AG09319 (cell line): Measurements from ENCODE around the gene KHDRBS1.
"Not testable (repeated sequence)": the region's sequence is repeated elsewhere in the genome, so short reads cannot be mapped to it uniquely, and the experiment has no call there.

ENCODE experiments used
- DNase-seq: peaks from one replicate; pipeline ENCODE4 v3.0.0-alpha.2; 2010; ENCODE audit warnings: low read depth; ENCODE audit errors: extremely low read depth
- TF ChIP-seq, protein P1 (sequence below): IDR thresholded peaks from 2 replicates; pipeline ENCODE4 v1.5.1; 2011; ENCODE audit warnings: low read depth, mild to moderate bottlenecking, inconsistent platforms, low read length, moderate library complexity

The KHDRBS1 gene

DNA sequence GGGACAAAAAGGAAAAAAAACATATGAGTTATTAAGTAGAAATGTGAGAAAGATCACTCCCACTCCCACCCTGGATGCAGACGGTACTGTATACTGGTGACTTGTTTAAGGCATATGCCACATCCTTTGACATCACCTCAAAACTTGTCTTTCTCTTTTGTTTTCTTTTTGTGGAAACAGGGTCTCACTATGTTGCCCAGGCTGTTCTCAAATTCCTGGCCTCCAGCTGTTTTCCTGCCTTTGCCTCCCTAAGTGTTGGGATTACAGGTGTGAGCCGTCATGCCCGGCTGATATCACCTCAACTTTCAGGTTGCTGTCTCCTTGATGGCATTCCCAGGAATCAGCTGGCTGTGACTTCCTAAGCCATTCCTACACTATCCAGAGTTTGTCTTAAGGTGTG is 18.4 kb upstream of the KHDRBS1 start:
- TF ChIP-seq, protein P1, sequence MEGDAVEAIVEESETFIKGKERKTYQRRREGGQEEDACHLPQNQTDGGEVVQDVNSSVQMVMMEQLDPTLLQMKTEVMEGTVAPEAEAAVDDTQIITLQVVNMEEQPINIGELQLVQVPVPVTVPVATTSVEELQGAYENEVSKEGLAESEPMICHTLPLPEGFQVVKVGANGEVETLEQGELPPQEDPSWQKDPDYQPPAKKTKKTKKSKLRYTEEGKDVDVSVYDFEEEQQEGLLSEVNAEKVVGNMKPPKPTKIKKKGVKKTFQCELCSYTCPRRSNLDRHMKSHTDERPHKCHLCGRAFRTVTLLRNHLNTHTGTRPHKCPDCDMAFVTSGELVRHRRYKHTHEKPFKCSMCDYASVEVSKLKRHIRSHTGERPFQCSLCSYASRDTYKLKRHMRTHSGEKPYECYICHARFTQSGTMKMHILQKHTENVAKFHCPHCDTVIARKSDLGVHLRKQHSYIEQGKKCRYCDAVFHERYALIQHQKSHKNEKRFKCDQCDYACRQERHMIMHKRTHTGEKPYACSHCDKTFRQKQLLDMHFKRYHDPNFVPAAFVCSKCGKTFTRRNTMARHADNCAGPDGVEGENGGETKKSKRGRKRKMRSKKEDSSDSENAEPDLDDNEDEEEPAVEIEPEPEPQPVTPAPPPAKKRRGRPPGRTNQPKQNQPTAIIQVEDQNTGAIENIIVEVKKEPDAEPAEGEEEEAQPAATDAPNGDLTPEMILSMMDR, result no peak
- DNase-seq, result no peak

DNA sequence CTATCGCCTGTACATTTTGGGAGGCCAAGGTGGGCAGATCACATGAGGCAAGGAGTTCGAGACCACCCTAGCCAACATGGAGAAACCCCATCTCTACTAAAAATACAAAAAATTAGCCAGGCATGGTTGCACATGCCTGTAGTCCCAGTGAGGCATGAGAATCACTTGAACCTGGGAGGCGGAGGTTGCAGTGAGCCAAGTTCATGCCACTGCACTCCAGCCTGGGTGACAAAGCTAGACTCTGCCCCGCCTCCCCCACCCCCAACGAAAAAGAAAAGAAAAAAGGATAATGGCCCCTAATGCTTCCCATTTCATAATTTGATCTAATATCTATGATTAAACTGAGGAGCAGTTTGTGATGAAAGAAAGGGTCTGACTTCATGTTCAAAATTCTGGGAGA is 17.5 kb upstream of the KHDRBS1 start:
- DNase-seq, result not testable (repeated sequence)

DNA sequence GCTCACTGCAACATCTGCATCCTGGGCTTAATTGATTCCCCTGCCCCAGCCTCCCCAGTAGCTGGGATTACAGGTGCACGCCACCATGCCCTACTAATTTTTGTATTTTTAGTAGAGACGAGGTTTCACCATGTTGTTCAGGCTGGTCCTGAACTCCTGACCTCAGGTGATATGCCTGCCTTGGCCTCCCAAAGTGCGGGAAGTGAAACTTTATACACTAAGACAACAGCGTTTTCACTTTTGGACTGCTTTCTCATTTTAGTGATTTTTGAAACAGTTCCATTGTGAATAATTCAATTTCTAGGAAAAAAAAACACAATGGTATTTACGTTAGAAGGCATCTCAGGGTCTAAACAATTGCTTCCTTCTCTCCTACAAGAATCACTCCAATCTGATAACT is 11.8 kb upstream of the KHDRBS1 start:
- no peak for DNase-seq
- TF ChIP-seq, protein P1, result no peak

DNA sequence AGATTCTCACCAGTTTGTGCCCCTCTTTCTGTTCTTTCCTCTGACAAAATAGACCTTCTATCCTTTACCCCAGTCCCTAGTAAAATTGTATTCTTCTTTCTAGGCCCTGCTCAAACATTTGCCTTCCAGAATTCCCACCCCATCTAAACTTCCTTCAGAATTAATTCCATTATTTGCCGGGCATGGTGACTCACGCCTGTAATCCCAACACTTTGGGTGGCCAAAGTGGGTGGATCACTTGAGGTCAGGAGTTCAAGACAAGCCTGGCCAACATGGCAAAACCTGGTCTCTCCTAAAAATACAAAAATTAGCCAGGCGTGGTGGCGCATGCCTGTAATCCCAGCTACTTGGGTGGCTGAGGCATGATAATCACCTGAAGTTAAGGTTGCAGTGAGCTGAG is 11.4 kb upstream of the KHDRBS1 start:
- not testable (repeated sequence) for DNase-seq

DNA sequence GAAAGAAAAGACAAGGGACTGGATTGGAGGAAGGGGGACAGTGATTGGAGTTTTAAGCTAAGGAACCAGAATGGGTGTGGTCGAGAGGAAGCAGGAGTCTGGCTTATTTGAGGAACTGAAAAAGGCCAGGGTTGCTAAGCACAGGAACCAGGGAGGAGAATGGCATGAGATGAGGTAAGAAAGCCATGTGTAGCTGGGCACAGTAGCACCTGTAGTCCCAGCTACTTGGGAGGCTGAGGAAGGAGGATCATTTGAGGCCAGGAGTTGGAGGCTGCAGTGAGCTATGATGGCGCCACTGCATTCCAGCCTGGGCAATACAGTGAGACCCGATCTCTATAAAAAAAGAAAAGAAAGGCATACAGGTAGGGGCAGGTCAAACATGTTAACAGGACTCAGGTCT is 8.1 kb upstream of the KHDRBS1 start:
- no peak for DNase-seq
- TF ChIP-seq, protein P1, result no peak

DNA sequence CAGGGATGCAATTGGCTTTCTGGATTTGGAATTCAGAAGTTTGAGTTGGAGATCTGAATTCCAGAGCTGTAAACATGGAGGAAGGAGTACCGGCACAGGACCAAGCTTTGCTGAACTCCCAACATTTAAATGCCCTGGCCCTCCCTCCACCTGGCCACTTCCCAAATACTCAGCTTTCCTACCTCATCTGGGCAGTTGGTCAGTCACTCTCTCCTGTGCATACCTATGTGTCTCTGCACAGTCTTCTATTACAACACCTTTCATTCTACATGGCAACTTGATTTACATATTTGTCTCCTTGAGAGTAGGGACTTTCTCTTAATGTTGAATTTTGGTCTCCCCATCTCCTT is 6.1 kb upstream of the KHDRBS1 start:
- DNase-seq, result no peak
- TF ChIP-seq, protein P1, result no peak

DNA sequence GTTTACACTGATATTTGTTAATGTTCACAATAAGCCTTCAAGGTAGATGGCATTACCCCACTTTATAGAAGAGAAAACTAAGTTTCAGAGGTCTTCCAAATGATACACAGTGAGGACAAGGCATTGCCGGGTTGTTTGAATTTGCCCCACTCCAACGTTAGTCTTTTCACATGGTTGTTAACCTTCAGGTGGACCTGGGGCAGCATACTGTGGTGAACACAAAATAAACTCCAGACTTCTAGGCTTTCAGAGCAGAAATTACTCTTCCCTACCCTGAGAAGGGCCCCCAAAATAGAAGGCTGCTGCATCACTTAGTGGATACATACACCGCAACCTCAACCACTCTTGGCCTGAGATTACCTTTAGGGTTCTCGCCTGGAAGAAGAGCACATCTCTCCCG is 3.4 kb upstream of the KHDRBS1 start:
- TF ChIP-seq, protein P1, result no peak
- DNase-seq, result no peak

DNA sequence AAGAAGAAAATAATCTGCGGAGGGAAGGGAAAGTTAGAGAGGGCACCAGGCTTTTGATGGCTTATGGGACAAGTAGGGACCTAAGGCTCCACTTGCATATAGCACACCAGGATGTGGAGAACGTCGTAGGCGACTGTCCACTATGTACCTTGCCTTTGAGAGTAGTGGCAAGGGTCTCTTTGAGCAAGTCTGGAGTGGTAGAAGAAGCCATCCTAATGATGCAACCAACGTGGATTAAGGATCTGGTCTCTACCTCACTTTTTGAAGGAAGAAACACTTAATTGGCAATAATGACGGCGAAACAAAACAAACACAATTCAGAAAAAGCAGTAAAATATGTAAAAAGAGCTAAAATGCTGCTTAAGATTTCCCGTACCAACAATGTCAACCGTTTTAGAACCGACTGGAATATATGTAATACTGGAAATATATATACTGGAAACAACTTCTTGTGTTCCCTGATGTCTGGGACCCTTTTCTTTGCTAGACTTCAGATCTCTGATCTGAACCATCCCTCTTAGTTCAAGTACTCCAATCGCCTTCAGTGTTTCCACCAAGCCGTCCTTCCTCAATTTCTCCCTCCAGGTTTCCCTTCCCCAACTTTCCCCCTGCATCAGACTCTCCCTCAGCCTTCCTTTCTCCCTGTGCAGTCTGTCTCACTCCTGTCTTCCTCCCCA is 821 bp upstream of the KHDRBS1 start:
- TF ChIP-seq, protein P1, result no peak
- no peak for DNase-seq
